SU-DHL-6 (cell line): ENCODE data around the gene PNRC1.

Experiments used
- CTCF ChIP-seq: fragments of 200-600 bp; sonication (generic); IDR thresholded peaks from one replicate; pipeline ENCODE4 v1.5.1; 2017; ENCODE audit warnings: antibody characterized with exemption, mild to moderate bottlenecking, low read length, moderate library complexity; ENCODE audit not compliant: insufficient read depth, poor library complexity, severe bottlenecking
- EZH2phosphoT487 ChIP-seq: fragments of 200-600 bp; sonication (generic), shearing (Covaris generic); conservative IDR thresholded peaks from 2 replicates; pipeline ENCODE4 v1.6.1; 2018; ENCODE audit warnings: mild to moderate bottlenecking, antibody characterized with exemption, low read length, moderate library complexity, mixed read lengths

- TF ChIP-seq CTCF (no peak), EZH2phosphoT487 (no peak)
Measured at GRCh38 chr6:89048985-89049384, 31.6 kb upstream of the PNRC1 start.
